ENCODE data around the gene NKX1-2.

NKX1-2 gene

GRCh38 chr10:124474514-124475070 lies 24.8 kb upstream of the NKX1-2 start:
- DNase-seq, result no peak

DNA sequence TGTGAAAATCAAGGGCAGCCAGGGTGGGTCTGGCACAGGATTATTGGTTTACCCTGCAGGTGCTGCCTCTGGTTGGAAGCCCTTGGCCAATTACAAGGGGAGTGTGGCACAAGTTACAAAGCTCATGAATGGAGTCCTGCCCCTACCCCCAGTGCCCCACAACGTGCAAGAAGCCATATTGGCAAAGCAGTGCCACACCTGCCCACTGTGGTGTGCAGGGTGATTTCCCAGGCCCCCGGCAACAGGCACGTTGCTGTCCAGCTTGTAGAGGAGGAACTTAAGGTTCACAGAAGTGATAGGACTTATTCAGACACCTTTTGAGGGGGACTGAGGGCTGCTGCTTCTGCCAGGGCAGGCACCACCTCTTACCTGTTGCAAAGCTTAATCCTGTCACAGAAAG lies 23.2 kb upstream of the NKX1-2 start:
- DNase-seq, result no peak

GRCh38 chr10:124472071-124472470 lies 22.2 kb upstream of the NKX1-2 start:
- no peak for DNase-seq

DNA sequence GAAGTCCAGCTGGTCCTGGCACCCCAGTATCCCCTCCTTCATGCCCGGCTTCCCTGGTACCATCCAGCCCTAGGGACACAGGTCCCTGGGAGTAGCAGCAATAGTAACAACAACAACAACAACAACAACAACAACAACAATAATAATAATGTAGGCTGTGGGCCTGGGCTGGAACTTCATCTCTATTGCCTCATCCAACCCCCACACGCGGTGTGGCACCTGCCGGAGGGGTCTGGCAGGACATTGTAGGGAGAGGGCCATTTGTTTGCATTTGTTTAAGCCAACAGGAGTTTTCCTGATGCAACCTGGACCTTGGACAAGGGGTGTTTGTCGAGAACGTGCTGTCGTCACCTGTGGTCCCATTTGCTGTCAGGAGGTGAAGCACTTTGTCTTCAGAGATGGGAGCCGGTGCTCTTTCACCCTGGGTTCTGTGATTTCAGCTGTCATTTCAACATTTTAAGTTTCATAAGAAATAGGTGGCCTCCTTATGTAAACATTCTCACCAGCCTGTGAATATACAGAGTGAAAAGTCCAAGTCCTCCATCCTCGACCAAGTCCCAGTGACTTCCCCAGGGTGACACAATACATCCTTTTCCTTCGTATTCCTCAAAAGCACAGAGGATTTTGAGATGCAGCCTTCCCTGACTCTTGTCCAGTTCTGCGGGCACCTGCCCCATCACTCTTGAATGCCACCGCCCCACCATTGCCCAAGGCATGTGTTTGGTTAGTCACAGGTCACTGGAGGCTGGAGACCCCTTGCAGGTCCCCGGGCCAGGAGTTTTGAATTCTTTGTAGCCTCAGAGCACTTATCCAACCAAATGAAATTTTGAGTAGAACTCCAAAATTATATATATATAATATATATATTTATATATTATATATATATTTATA lies 21.0 kb upstream of the NKX1-2 start:
- no peak for DNase-seq

DNA sequence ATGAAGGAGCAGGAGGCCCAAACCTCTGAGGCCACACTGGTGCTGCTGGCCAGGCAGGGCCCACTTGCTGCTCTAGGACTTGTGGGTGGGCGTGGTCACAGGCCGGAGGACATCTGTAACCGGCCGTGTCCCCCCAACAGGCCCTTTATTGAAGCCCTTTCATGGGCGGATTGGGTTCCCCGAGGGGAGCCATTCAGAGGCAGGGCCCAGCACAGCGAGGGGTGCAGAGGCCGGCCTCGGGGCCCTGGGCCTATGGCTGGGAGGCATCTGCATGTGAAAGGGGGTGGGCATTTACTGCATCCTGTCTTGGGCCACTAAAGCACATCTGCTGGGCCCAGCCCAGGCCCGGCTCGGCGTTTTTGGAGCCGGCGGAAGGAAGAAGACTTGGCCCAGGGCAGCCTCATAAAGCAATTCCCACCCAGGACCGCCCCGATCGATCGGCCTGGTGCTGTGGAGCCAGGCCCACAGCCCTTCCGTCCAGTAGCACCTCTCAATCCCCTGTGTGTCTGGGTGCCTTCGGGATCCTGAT lies 20.2 kb upstream of the NKX1-2 start:
- no peak for DNase-seq

GRCh38 chr10:124468624-124469023 lies 18.8 kb upstream of the NKX1-2 start:
- DNase-seq, result no peak

DNA sequence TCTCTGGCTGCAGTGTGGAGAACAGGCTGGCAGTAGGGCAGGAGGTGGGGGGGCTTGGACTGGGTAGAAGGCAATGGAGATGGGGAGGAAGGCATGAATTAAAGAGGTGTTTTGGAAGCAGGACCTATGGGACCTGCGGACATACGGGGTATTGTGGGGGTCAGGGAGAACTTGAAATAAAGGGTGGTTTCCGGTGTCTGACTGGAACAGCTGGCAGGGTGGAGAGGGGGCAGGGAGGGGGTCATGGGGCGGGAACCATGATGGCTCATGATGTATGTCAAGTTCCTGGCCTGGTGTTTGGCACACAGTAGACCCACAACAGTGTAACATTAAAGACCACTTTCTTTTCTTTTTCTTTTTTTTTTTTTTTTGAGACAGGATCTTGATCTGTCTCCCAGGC lies 17.3 kb upstream of the NKX1-2 start:
- DNase-seq, result no peak

DNA sequence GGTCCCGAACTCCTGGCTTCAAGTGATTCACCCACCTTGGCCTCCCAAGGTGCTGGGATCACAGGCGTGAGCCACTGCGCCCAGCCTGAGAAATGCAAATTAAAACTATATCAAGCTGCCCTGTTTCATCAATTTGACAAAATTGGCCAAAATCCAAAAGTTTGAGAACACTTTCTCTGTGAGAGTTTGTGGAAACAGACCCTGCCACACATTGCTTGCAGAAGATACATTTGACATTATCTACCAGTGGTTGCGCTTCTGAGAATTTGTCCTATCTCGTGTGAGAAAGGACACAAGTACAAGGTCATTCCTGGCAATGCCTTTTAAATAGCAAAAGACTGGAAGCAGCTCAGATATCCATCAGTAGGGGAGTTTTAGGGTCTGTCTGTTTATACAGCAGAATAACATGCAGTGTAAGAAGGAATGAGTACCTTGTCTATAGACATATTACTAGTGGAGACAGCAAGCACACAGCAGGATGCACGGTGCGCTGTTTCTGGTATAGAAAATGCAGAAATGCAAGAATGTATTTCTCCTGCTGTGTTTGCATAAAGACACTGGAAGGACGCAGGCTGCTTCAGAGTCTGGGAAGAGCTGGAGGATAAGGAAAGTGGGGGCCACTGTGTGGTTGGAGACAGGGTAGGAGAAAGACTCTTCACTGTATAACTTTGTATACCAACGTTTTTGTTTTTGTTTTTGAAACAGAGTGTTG lies 16.1 kb upstream of the NKX1-2 start:
- DNase-seq, result no peak

DNA sequence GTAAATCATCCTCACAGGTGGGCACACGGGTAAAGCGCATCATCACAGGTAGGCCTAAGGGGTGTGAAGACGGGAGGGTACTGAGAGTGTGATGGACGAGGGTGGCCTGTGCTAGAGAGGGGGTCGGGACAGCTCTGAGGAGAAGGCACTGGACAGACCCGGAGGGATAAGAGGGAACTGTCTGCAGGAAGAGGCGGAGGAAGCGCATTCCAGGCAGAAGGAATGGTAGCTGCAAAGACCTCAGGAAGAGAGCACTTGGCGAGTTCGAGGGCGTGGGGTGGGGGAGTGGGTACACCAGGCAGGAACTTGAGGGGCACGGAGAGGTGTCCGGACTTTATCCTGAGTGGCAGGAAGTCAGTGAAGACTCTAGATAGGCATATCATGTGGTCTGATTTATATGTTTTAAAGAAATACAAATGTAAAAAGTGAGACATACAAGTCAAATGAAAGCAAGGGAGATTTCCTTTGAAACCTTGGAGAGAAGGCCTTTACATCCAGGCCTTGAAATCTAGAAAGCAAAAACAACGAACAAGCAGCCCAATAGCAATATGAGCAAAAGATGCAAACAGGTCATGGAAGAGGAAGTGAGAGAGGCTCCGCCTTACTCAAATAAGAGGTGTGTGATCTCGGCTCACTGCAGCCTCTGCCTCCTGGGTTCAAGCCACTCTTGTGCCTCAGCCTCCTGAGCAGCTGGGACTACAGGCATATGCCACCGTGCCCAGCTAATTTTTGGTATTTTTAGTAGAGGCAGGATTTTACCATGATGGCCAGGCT lies 15.4 kb upstream of the NKX1-2 start:
- DNase-seq, result no peak

DNA sequence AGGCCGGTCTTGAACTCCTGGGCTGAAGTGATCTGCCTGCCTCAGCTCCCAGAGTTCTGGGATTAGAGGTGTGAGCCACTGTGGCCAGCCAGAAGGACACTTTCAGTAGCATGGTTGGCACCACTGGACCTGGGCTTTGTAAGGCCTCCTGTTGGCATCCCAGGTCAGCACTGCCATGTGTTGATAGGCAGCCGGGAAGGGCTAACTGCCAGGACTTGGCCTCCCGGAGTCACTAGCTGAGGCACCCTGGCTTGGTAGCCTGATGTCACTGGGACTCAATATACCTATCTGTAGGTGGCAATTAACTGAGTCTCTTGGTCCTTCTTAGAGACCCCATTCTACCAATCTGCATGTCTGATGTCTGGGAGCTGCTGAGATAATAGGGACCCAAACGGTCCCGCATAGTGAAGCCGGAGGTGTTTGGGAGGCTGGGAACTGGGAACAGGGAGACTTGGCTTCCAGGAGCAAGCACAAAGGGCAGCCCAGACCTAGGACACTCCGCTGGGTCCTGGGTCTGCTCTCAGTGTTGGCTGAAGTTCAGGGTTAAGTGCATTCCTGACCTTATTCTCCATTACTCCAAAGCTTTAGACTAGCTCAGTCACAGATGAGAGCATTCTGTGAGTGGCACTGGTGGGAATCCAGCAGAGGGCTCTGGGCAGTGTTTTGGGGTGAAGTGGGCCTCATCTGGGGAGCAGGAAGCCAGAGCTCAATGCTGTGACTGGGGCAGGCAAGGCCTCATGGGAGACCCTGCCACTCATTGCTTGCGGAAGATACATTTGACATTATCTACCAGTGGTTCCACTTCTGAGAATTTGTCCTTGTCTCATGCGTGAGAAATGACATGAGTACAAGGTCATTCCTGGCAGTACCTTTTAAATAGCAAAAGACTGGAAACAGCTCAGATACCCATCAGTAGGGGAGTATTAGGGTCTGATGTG lies 14.5 kb upstream of the NKX1-2 start:
- no peak for DNase-seq

- DNase-seq, result no peak
Observed at GRCh38 chr10:124462348-124462695, 12.5 kb upstream of the NKX1-2 start.

DNA sequence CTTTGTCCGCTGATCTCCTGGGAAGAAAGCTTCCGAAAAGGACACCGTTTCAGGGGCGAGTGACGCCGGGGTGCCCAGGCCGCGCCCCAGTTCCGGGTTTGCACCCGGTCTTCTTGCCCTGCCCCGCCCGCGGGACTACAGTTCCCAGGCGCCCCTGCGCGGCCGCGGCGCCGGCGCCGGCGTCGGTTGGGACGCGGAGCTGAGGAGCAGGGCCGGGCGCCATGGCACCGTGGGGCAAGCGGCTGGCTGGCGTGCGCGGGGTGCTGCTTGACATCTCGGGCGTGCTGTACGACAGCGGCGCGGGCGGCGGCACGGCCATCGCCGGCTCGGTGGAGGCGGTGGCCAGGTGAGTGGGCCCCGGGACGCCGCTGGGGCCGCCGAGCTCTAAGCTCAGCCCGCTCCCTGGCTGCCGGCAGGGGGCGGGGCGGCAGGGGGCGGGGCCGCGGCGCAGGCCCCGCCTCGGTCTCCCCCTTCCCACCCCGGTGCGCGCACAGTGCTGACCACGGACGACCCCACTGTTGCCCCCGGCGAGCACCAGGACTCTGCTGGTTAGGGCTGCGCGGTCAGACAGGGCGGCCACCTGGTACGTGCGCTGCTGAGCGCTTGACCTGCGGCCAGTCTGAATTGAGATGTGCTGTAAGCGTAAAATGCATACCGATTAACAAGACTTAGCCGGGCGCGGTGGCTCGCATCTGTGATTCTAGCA lies 12.0 kb upstream of the NKX1-2 start, which contains the start of gene LHPP:
LHPP (plus strand) TSS at position 182 of the 706 bp plus-strand sequence; CDS start at position 222, 40 bp downstream.
- peak; percentile 34 to 53 for DNase-seq

DNA sequence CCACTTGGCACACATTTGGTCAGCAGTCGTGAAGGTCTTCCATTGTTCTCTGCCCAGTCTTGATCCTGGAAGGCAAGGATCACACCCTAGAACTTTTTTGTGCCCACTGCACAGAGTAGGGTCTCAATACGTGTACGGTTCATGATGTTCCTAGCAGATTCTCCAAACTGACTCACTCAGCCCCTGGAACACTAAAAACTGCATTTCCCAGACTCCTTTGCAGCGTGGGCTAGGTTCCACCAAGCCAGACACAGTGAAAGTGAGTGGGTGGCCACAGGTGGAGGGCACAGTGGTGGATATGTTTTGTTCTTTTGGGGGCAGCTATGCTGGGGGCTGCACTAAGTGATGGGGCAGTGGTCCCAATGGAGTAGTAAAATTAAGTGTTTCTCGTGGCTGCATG lies 10.3 kb upstream of the NKX1-2 start:
- no peak for DNase-seq

- no peak for DNase-seq
Observed at GRCh38 chr10:124459395-124459794, 9.6 kb upstream of the NKX1-2 start.

DNA sequence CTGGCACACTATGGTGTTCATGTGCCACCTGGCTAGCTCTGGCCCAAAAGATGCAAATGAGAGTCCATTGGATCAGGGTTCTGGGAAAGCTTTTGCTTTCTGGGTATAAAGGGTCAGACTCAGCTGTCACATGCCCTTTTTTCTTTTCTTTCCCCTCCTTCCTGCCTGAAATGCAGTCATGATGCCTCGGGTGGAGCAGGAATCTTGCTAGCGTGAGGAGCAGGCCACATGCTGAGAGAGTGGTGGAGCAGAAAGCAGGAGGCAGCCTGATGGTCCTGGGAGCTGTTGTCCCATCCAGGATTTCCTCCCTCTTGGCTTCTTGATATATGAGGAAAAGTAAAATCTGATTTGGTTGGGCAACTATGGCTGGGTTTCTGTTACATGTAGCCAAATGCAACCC lies 9.1 kb upstream of the NKX1-2 start:
- no peak for DNase-seq

GRCh38 chr10:124458473-124458872 lies 8.6 kb upstream of the NKX1-2 start:
- no peak for DNase-seq

DNA sequence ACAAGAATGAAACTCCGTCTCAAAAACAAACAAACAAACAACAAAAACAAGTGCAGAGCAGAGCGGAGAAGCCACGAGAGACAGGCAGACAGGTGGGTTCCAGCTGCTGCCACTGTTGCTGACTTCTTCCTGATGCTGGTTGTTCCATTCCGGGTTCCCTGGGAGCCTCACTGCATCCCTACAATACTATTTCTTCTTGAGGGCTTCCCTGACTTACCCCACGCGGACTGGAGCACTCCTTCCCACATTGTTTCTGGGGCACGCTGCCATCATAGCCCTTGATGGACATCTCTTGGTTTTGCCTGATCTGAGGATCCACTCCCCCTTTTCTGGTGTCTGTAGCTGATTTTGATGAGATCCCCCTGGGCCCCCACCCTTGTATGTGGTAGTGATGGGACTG lies 5.6 kb upstream of the NKX1-2 start:
- no peak for DNase-seq

DNA sequence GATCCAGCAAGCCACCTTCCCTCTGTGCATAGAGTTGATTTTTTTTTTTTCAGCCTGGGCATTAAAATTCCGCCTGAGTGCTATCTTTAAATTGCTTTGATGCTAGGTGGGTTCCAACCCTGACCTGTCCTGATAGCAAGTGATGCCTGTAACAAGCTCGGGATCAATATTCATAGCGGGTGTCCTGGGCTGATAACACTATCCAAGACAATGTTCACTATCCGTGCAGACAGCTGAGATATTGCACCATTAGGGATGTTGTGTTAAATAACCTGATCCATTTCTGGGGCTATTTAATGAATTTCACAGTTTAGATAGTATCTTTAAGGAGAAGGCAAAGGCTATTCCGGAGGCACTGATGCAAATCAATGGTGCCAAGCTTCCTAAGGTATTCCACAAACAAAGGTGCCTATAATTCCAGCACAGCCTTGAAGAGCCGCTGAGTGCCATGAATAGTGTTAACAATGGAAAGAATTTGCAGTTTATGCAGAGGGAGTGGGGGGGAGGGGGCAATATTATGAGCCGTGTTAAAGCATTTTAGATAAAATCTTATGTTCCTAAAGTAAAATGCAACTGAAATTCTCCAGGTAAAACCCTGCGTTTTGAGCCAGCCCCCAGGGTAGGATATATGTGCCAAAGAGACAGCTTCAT lies 4.2 kb upstream of the NKX1-2 start:
- DNase-seq, result no peak

GRCh38 chr10:124451276-124451675 lies 1.4 kb upstream of the NKX1-2 start:
- no peak for DNase-seq

DNA sequence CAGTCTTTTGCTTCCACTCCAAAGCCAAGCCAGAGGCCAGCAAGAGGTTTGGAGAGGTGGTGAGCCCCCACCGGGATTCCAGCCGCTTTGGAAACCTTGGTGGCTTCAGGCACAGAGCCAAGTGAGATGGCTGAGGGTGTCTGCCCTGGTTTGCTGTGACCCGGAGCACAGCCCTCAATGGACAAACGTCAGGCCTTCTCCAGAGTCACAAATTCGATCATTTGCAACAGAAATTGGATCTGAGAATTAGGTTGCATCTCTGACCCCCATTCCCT lies 885 bp upstream of the NKX1-2 start:
- no peak for DNase-seq
